ENCODE measurements around the gene PSMA1. TPM values are rescaled to one million over a fixed set of nuclear protein-coding genes. Genes with fewer than 3 reads are reported as not detected.
"Not testable (repeated sequence)": the region's sequence is repeated elsewhere in the genome, so short reads cannot be mapped to it uniquely, and the experiment has no call there.

PSMA1 gene
- total RNA-seq, result 10 to 100 TPM; 71.3 to 73.5 TPM

DNA sequence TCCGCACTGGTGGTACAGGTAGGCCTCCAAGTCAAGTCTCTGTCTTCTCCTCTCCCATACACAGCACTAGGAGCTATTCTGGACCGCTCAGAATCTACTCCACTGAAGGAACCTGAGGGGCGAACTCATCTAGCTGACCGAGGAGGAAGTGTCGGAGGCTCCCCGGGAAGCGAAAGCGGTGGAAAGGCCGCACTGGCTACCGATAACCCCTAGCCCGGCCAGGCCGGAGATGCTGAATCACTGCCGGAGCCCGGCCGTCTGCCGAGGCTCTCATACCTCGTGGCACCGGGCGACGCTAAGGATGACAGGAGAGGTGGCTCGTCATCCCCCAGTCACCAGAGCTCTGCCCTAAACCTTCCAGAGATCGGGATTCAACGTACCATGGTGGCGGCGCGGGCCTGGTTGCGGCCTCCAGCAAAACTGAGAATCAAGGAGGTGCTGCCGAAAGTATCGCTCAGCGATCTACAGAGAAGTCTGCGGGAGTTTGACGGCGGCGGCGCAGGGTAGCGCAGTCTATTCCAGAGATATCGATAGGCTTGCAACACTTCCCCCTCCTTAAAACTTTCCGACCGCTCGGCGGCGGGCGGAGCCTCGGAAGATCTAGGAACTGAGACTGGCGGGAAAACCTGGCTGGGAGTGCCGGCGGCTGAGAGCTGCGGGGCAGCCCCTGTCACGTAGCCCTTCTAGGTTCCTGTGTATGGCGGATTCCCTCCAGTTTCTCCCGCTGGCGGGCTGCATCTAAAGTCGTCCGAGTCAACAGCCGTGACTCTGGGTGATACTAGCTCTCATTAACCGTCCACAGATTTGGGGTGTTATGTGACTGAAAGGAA, at the start of gene PSMA1:
PSMA1 (minus strand) TSS at position 470 of the 830 bp plus-strand sequence; CDS start at position 383, 87 bp downstream.
- H3K27me3 ChIP-seq, result no peaks in the 10 kb centered on the region
- ATAC-seq, result peak; percentile 99

DNA sequence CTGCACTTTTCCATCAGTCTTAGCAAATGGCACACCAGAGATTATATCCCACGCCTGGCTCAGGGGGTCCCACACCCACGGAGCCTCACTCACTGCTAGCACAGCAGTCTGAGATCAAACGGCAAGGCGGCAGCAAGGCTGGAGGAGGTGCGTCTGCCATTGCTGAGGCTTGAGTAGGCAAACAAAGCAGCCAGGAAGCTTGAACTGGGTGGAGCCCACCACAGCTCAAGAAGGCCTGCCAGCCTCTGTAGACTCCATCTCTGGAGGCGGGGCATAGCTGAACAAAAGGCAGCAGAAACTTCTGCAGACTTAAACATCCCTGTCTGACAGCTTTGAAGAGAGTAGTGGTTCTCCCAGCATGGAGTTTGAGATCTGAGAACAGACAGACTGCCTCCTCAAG, 49.3 kb upstream of the PSMA1 start:
- H3K4me3 ChIP-seq; H3K9me3 ChIP-seq; H3K36me3 ChIP-seq (replicated peaks in 1 of 2; ENCODE audit: insufficient read depth in 1 of 2, low read depth in 2 of 2); ATAC-seq; H3K27ac ChIP-seq; DNase-seq; intact Hi-C loops (cut with DNase I); H3K27me3 ChIP-seq: not testable (repeated sequence)
- 89 to 93% methylated on average over 6 of the region's 6 CpGs for WGBS, 2 donors
- peaks cover 30% of the 10 kb centered on the region for H3K4me1 ChIP-seq

More for the DNA sequence above, at the start of gene PSMA1:
- Histone ChIP-seq H3K9me3 (no peaks in the 10 kb centered on the region), H3K27ac (peak within 1 kb of the TSS; percentile 71 to 91 (median 84)), H3K4me1 (peaks cover 15% of the 10 kb centered on the region), H3K4me3 (peak within 1 kb of the TSS; percentile 79 to 80), H3K36me3 (replicated peaks in 1 of 2; ENCODE audit: insufficient read depth in 1 of 2, low read depth in 2 of 2) (peaks cover 0 to 5% of the 10 kb centered on the region in 2 donors)
- WGBS, 2 donors, result 0 to 1% methylated on average over 10 to 56 of the region's 56 CpGs
- peak; percentile 47 to 80 (median 78) for TF ChIP-seq POLR2A (IDR thresholded peaks at IDR 0.05)
- TF ChIP-seq, protein P1, sequence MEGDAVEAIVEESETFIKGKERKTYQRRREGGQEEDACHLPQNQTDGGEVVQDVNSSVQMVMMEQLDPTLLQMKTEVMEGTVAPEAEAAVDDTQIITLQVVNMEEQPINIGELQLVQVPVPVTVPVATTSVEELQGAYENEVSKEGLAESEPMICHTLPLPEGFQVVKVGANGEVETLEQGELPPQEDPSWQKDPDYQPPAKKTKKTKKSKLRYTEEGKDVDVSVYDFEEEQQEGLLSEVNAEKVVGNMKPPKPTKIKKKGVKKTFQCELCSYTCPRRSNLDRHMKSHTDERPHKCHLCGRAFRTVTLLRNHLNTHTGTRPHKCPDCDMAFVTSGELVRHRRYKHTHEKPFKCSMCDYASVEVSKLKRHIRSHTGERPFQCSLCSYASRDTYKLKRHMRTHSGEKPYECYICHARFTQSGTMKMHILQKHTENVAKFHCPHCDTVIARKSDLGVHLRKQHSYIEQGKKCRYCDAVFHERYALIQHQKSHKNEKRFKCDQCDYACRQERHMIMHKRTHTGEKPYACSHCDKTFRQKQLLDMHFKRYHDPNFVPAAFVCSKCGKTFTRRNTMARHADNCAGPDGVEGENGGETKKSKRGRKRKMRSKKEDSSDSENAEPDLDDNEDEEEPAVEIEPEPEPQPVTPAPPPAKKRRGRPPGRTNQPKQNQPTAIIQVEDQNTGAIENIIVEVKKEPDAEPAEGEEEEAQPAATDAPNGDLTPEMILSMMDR (IDR thresholded peaks at IDR 0.05), result peak; percentile 22 to 89 (median 79)
- DNase-seq, result peak; percentile 93 to 97 (median 96)
- intact Hi-C loops (cut with DNase I), result no loop called here

DNA sequence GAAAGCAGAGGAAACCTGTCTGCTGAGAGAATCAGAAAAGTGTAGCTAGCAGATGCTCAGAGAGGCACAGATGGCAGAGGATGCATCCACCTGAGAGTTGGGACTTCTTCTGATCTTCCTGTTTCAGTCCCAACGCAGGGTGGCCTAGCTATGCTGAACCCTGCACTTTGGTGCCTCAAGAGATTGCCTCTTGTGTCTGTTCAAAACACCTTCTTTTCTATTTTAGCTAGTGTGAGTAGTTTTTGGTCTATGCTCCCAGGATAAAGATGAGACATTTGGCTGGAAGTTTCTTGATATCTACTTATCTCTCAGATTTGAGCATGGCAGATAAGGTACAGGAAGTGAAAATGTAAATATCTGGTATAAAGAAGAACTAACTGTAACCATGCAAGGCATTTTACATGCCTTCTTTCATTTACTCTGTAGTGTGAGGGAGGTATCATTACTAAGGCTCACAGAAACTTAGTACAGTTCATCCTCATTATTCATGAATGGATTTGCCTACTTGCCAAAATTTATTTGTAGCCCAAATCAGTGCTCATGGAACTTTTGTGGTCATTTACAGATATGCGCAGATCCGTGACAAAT, 47.0 kb upstream of the PSMA1 start:
- no peaks in the 10 kb centered on the region for H3K36me3 ChIP-seq (replicated peaks in 1 of 2; ENCODE audit: insufficient read depth in 1 of 2, low read depth in 2 of 2)
- H3K4me3 ChIP-seq, result no peak overlapping the region
- WGBS, 2 donors, result 87 to 90% methylated on average over 3 of the region's 3 CpGs
- peak overlapping the region in 1 of 4 donors; percentile 26 for H3K27ac ChIP-seq
- intact Hi-C loops (cut with DNase I), result no loop called here
- H3K27me3 ChIP-seq, result no peaks in the 10 kb centered on the region
- H3K9me3 ChIP-seq, result no peaks in the 10 kb centered on the region
- TF ChIP-seq, protein P1 (IDR thresholded peaks at IDR 0.05), result no peak
- TF ChIP-seq POLR2A (IDR thresholded peaks at IDR 0.05), result no peak
- ATAC-seq, result no peak
- peaks cover 15% of the 10 kb centered on the region for H3K4me1 ChIP-seq
- no peak for DNase-seq

DNA sequence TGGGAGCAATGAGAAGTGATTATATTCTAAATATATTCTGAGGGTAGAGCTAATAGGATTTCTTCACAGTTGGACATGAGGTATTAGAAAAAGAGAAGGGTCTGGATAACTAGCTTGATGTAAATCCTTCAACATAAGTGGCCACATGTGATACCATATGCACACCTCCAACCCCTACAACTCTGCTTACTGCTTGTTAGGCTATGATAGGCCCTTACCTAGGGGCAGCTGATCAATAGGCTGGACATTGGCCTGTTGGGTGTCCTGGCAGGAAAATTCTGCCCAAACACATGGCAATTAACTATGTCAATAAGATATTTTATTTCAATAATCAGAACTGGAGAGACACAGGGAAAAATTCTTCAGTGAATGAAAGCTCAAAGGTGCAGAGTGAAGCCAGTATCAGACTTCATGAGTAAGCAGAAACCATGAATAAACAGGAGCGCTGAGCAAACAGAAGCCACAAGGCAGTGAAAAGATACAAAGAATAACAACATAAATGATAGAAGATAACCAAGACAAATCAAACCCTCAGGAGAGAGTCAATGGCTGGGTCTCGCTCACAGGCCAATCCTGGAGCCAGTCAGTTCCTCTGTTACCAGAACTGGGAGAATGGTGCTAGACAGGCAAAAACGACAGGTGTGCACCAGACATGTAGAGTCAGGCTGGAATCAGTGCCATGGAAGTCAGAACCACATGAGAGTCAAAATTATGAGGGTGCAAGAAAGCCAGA, 46.3 kb upstream of the PSMA1 start:
- no peak for TF ChIP-seq POLR2A (IDR thresholded peaks at IDR 0.05)
- no peak overlapping the region for H3K4me3 ChIP-seq
- no peaks in the 10 kb centered on the region for H3K36me3 ChIP-seq (replicated peaks in 1 of 2; ENCODE audit: insufficient read depth in 1 of 2, low read depth in 2 of 2)
- ATAC-seq, result peak; percentile 70
- 38 to 48% methylated on average over 3 of the region's 3 CpGs for WGBS, 2 donors
- intact Hi-C loops (cut with DNase I), result no loop called here
- DNase-seq, result no peak
- H3K27ac ChIP-seq, result peak overlapping the region in 1 of 4 donors; percentile 26
- no peaks in the 10 kb centered on the region for H3K27me3 ChIP-seq
- H3K9me3 ChIP-seq, result no peaks in the 10 kb centered on the region
- peaks cover 15% of the 10 kb centered on the region for H3K4me1 ChIP-seq

DNA sequence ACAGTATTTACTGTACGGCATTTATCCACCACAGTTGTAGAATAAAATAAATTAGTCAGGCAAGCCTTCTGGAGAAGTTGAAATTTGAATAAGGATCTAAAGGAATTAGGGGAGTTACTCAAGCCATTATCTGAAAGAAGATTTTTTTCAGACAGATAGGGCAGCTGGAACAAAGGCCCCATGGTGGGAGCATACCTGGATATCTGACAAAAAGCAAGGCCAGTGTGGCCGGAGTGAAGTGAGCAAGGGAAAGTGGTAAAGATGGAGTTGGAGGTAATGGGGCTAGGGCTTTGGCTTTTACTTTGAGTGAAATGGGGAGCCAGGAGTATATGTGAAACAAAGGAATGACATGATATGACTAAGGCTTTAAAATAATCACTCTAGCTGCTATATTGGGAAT, 45.7 kb upstream of the PSMA1 start:
- Histone ChIP-seq H3K4me1 (peaks cover 15% of the 10 kb centered on the region), H3K27ac (peak overlapping the region in 1 of 4 donors; percentile 26), H3K9me3 (no peaks in the 10 kb centered on the region), H3K36me3 (replicated peaks in 1 of 2; ENCODE audit: insufficient read depth in 1 of 2, low read depth in 2 of 2) (no peaks in the 10 kb centered on the region), H3K4me3 (no peak overlapping the region), H3K27me3 (no peaks in the 10 kb centered on the region)
- ATAC-seq (no peak), DNase-seq (no peak)
- intact Hi-C loops (cut with DNase I), result no loop called here
- no peak for TF ChIP-seq POLR2A (IDR thresholded peaks at IDR 0.05)
- TF ChIP-seq, protein P1 (IDR thresholded peaks at IDR 0.05), result no peak
- WGBS, 2 donors, result 93% methylated on average over 2 of the region's 2 CpGs
